Right hindlimb (tissue), 1 donor: ENCODE measurements around the gene LRMDA.
"Not testable (repeated sequence)": the region's sequence is repeated elsewhere in the genome, so short reads cannot be mapped to it uniquely, and the experiment has no call there.

ENCODE experiments used
- DNase-seq: peaks from one replicate; pipeline ENCODE4 v3.0.0-alpha.2; 2018

LRMDA gene

GRCh38 chr10:75723319-75723980, 292.0 kb downstream of the LRMDA start:
- no peak for DNase-seq

GRCh38 chr10:75724047-75724446, 292.6 kb downstream of the LRMDA start:
- no peak for DNase-seq

GRCh38 chr10:75726522-75727483, 295.4 kb downstream of the LRMDA start:
- DNase-seq: no peak

- DNase-seq: no peak
Observed at GRCh38 chr10:75730847-75731246, 299.4 kb downstream of the LRMDA start.

GRCh38 chr10:75733135-75733890, 301.9 kb downstream of the LRMDA start:
- no peak for DNase-seq

GRCh38 chr10:75736151-75736640, 304.8 kb downstream of the LRMDA start:
- DNase-seq: no peak

GRCh38 chr10:75736889-75737579, 305.6 kb downstream of the LRMDA start:
- no peak for DNase-seq

- no peak for DNase-seq
Observed at GRCh38 chr10:75737580-75737949, 306.1 kb downstream of the LRMDA start.

GRCh38 chr10:75738924-75739323, 307.5 kb downstream of the LRMDA start:
- no peak for DNase-seq

- no peak for DNase-seq
Observed at GRCh38 chr10:75739414-75740143, 308.2 kb downstream of the LRMDA start.

- no peak for DNase-seq
Observed at GRCh38 chr10:75740541-75740940, 309.1 kb downstream of the LRMDA start.

GRCh38 chr10:75742355-75742754, 310.9 kb downstream of the LRMDA start:
- no peak for DNase-seq

GRCh38 chr10:75743291-75743778, 311.9 kb downstream of the LRMDA start:
- no peak for DNase-seq

- no peak for DNase-seq
Observed at GRCh38 chr10:75744261-75744660, 312.8 kb downstream of the LRMDA start.

GRCh38 chr10:75746356-75746755, 314.9 kb downstream of the LRMDA start:
- no peak for DNase-seq

- not testable (repeated sequence) for DNase-seq
Observed at GRCh38 chr10:75750093-75750875, 318.9 kb downstream of the LRMDA start.

GRCh38 chr10:75751232-75751631, 319.8 kb downstream of the LRMDA start:
- DNase-seq: no peak

GRCh38 chr10:75753621-75754020, 322.2 kb downstream of the LRMDA start:
- no peak for DNase-seq

GRCh38 chr10:75754096-75754831, 322.8 kb downstream of the LRMDA start:
- no peak for DNase-seq

- no peak for DNase-seq
Observed at GRCh38 chr10:75755528-75755927, 324.1 kb downstream of the LRMDA start.
